Esophagus squamous epithelium (tissue), 5 donors: Measurements from ENCODE around the gene CLDN15. TPM values are rescaled to one million over a fixed set of nuclear protein-coding genes. Genes with fewer than 3 reads are reported as not detected.

Experiments
- DNase-seq: peaks from one replicate; lab custom pipeline; 2025; lab: John Stamatoyannopoulos, UW
- H3K27ac ChIP-seq, 4 donors: fragments of 200-600 bp; sonication (generic); one replicate each; pipeline ENCODE4 v1.5.1; 2016 to 2019; ENCODE audit warnings: mild to moderate bottlenecking in 1 of 4
- H3K27me3 ChIP-seq, 4 donors: fragments of 200-600 bp; sonication (generic); 1 replicate in 3 of 4; 2 replicates in 1 of 4; pipeline versions ENCODE4 v1.5.1 to v1.6.0; 2017 to 2021; ENCODE audit warnings: antibody characterized with exemption in 1 of 4
- H3K36me3 ChIP-seq, 3 donors: fragments of 200-600 bp; sonication (generic); one replicate each; pipeline ENCODE4 v1.5.1; 2016 to 2019
- H3K4me1 ChIP-seq, 3 donors: fragments of 200-600 bp; sonication (generic); one replicate each; pipeline ENCODE4 v1.5.1; 2017 to 2019
- H3K4me3 ChIP-seq, 4 donors: fragments of 200-600 bp; sonication (generic); 1 replicate in 3 of 4; 2 replicates in 1 of 4; pipeline ENCODE4 v1.5.1; 2016 to 2019; ENCODE audit warnings: mild to moderate bottlenecking in 2 of 4, moderate library complexity in 1 of 4
- H3K9me3 ChIP-seq, 3 donors: fragments of 200-600 bp; sonication (generic); one replicate each; pipeline ENCODE4 v1.5.1; 2016 to 2019
- CTCF ChIP-seq, 6 experiments: fragments of 450-650 bp in 4 of 6; fragments of 200-600 bp in 2 of 6; sonication (generic) in 2 of 6; IDR thresholded peaks; one replicate each; pipeline ENCODE4 v1.5.1; 2016 to 2019; ENCODE audit warnings: antibody characterized with exemption in 6 of 6, mild to moderate bottlenecking in 4 of 6, moderate library complexity in 4 of 6
- POLR2A ChIP-seq, 4 donors: fragments of 450-650 bp; IDR thresholded peaks; one replicate each; pipeline ENCODE4 v1.6.1; 2017; ENCODE audit warnings: antibody characterized with exemption in 4 of 4, mild to moderate bottlenecking in 4 of 4, moderate library complexity in 3 of 4
- WGBS, 2 donors: methylation state at CpG; one replicate each; pipeline ENCODE4 v1.1.5; 2018; 5-methylcytosine and 5-hydroxymethylcytosine counted together
- intact Hi-C: fragments of 100-400 bp; cut with DNase I; formaldehyde crosslinking; loops from one replicate; pipeline ENCODE4 v1.15.0; 2022
- total RNA-seq, 4 donors: library from RNA; depleted of rRNA; stranded (reverse); fragments of >200 nt; gene quantifications; one replicate each; pipeline ENCODE4 v1.1.0, GENCODE V29; 2016
- donor health status: DM: yes; HTN: yes; CAD: no.

CLDN15 gene
- total RNA-seq, 4 donors from 2014 or later, result 3.1 to 6.7 (median 4.2) TPM

DNA sequence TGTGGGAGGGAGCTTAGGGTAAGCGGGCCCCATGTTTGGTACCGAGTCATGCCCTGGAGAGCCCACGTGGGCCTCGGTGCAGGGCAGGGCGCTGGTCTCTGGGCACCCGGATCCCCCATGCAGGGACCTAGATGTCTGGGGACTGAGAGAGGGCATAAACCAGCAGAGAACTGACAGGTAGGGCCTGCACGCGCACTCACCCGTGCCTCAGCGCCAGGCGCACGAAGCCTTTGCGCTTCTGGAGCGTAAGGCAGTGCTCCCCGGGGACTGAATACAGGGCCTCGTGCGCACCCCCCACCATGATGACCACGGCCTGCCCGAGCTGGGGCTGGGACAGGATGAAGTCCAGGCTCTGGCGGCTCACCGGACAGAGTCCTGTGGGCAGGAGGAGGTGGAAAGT lies 39.6 kb downstream of the CLDN15 start:
- WGBS, 2 donors, result 69 to 80% methylated on average over 3 to 11 of the region's 21 CpGs
- intact Hi-C loops, result no loop called here
- Histone ChIP-seq H3K27ac (no peak overlapping the region), H3K27me3 (peaks cover 0 to 72% (median 18%) of the 10 kb centered on the region in 4 donors), H3K36me3 (no peaks in the 10 kb centered on the region), H3K4me3 (no peak overlapping the region), H3K4me1 (peaks cover 6 to 14% (median 10%) of the 10 kb centered on the region in 3 donors), H3K9me3 (no peaks in the 10 kb centered on the region)
- no peak for DNase-seq
- TF ChIP-seq CTCF (IDR thresholded peaks at IDR 0.05), result no peak
- no peak for TF ChIP-seq POLR2A (IDR thresholded peaks at IDR 0.05)

DNA sequence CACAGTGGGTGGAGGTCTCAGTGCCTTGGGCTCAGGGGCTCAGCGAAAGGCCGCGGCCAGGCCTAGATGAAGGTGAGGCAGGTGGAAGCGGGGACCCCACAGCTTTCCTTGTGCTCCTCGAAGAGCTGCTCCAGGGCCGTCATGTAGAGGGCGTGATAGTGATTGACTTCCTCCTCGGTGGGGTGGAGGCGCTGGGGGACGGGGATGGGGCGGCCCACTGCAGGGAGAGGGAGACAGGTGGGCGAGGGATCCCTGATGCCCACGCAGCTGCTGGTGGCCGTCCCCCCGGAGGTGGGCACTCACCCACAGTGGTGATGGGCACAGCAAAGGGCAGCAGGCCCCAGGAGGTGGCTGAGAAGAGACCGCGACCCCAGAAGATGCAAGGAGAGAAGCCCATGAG lies 41.7 kb downstream of the CLDN15 start:
- Histone ChIP-seq H3K27me3 (peaks cover 0 to 51% (median 6%) of the 10 kb centered on the region in 4 donors), H3K27ac (no peak overlapping the region), H3K9me3 (no peaks in the 10 kb centered on the region), H3K4me1 (peaks cover 0 to 5% (median 0%) of the 10 kb centered on the region in 3 donors), H3K4me3 (no peak overlapping the region), H3K36me3 (no peaks in the 10 kb centered on the region)
- 77 to 86% methylated on average over 1 to 3 of the region's 17 CpGs for WGBS, 2 donors
- intact Hi-C loops, result no loop called here
- TF ChIP-seq CTCF (IDR thresholded peaks at IDR 0.05) (no peak), POLR2A (IDR thresholded peaks at IDR 0.05) (no peak)
- no peak for DNase-seq

DNA sequence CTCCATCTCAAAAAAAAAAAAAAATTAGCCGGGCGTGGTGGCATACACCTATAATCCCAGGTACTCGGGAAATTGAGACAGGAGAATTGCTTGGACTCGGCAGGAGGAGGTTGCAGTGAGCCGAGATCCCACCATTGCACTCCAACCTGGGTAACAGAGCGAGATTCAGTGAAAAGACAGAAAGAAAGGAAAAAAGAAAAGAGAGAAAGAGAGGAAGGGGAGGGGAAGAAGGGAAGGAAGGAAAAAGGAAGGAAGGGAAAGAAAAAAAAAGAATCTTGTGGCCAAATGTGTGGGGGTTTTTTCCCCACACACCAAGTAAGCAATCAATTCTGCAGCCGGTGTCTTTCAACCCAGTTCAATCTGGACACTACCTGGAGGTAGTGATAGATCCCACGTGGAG lies 48.5 kb downstream of the CLDN15 start:
- Histone ChIP-seq H3K4me1 (peaks cover 0 to 5% (median 0%) of the 10 kb centered on the region in 3 donors), H3K9me3 (no peaks in the 10 kb centered on the region), H3K27ac (no peak overlapping the region), H3K27me3 (peaks cover 0 to 30% (median 0%) of the 10 kb centered on the region in 4 donors), H3K36me3 (no peaks in the 10 kb centered on the region), H3K4me3 (no peak overlapping the region)
- WGBS, 2 donors, result 70 to 73% methylated on average over 8 of the region's 8 CpGs
- no peak for DNase-seq
- intact Hi-C loops, result no loop called here
- TF ChIP-seq CTCF (IDR thresholded peaks at IDR 0.05) (no peak), POLR2A (IDR thresholded peaks at IDR 0.05) (no peak)

DNA sequence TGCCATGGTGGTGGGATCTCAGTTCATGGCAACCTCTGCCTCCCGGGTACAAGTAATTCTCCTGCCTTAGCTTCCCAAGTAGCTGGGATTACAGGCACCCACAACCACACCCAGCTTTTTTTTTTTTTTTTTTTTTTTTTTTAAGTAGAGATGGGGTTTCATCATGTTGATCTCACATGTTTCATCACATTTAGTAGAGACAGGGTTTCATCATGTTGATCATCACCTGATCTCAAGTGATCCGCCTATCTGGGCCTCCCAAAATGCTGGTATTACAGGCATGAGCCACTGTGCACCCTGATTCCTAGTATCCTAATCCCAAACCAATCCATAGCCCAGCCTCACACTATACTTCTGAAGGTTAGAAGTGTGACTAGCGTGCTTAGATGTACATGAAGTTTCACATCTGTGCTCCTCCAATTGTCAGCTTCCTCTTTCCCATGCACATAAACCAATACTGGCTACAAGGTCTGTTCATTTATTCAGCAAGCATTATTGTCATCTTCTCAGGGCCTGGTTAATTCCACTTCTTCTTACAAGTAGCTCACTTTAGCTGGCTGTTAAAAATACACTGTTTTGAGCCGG lies 50.7 kb downstream of the CLDN15 start:
- H3K4me3 ChIP-seq, result no peak overlapping the region
- WGBS, 2 donors, result 67 to 70% methylated on average over 2 to 4 of the region's 4 CpGs
- TF ChIP-seq CTCF (IDR thresholded peaks at IDR 0.05), result no peak
- no peak for TF ChIP-seq POLR2A (IDR thresholded peaks at IDR 0.05)
- H3K4me1 ChIP-seq, result no peaks in the 10 kb centered on the region
- H3K9me3 ChIP-seq, result no peaks in the 10 kb centered on the region
- intact Hi-C loops, result no loop called here
- no peak overlapping the region for H3K27ac ChIP-seq
- H3K36me3 ChIP-seq, result no peaks in the 10 kb centered on the region
- H3K27me3 ChIP-seq, result peaks cover 0 to 52% (median 2%) of the 10 kb centered on the region in 4 donors
- DNase-seq, result no peak

DNA sequence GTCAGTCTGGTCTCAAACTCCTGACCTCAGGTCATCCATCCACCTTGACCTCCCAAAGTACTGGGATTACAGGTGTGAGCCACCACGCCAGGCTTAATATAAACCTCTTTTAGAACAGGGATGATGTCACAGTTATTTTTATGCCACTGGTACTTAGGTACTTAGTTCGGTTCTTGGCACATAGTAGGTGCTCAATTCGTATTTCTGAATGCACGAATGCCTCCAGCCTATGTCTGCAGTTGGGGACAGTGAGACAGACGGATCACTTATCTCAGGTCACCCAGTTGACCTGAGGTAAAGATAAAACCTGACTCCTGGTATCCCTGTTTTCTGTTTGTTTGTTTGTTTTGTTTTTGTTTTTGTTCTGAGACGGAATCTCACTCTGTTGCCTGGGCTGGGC lies 51.4 kb downstream of the CLDN15 start:
- TF ChIP-seq CTCF (IDR thresholded peaks at IDR 0.05) (no peak), POLR2A (IDR thresholded peaks at IDR 0.05) (no peak)

More for the DNA sequence above, 51.4 kb downstream of the CLDN15 start:
- Histone ChIP-seq H3K9me3 (no peaks in the 10 kb centered on the region), H3K4me1 (no peaks in the 10 kb centered on the region), H3K4me3 (no peak overlapping the region), H3K27me3 (peaks cover 0 to 59% (median 2%) of the 10 kb centered on the region in 4 donors), H3K27ac (no peak overlapping the region), H3K36me3 (no peaks in the 10 kb centered on the region)
- intact Hi-C loops, result no loop called here
- WGBS, 2 donors, result 48 to 57% methylated on average over 6 of the region's 6 CpGs
- no peak for DNase-seq
